HEK293 (cell line): ENCODE results near the gene PPFIA4.
A peak's percentile ranks its signal among the peaks of the same experiment; 100 is the strongest.

Experiments
- CTCF ChIA-PET: fragments of 350-600 bp; formaldehyde crosslinking; extraction: SDS; loops from one replicate; lab custom pipeline; 2021; ENCODE audit warnings: antibody characterized with exemption; lab: Yijun Ruan, JAX
- POLR2A ChIA-PET: fragments of 300-600 bp; formaldehyde crosslinking; extraction: SDS; loops from one replicate; lab custom pipeline; 2020; ENCODE audit warnings: antibody characterized with exemption, inconsistent platforms; lab: Yijun Ruan, JAX
- H3K27ac ChIP-seq: fragments of 200-500 bp; sonication (Bioruptor generic); 2 replicates; pipeline ENCODE4 v1.5.1; 2014; ENCODE audit warnings: low read depth, low read length, control low read depth, inconsistent platforms; ENCODE audit errors: extremely low read depth
- H3K36me3 ChIP-seq, 2 experiments: fragments of 200-500 bp in 1 of 2; sonication (Bioruptor generic) in 1 of 2; 1 replicate in 1 of 2; 2 replicates in 1 of 2; pipeline ENCODE4 v1.5.1; 2014 to 2017; ENCODE audit warnings: inconsistent platforms in 2 of 2, low read length in 2 of 2; ENCODE audit not compliant: control insufficient read depth in 2 of 2, insufficient read depth in 1 of 2
- H3K4me1 ChIP-seq: fragments of 200-500 bp; sonication (Bioruptor generic); 2 replicates; pipeline ENCODE4 v1.5.1; 2014; ENCODE audit warnings: mild to moderate bottlenecking, low read length, inconsistent platforms; ENCODE audit not compliant: control insufficient read depth, insufficient read depth
- H3K4me3 ChIP-seq: 2 replicates; pipeline ENCODE4 v1.5.1; 2011; ENCODE audit warnings: low read depth, mild to moderate bottlenecking, control low read depth, low read length, moderate library complexity
- H3K9me3 ChIP-seq: fragments of 200-500 bp; sonication (Bioruptor generic); 2 replicates; pipeline ENCODE4 v1.5.1; 2014; ENCODE audit warnings: low read depth, low read length, inconsistent platforms; ENCODE audit not compliant: control insufficient read depth, insufficient read depth
- EGR2 ChIP-seq: fragments of 450-650 bp; formaldehyde crosslinking; IDR thresholded peaks from 2 replicates; pipeline ENCODE4 v1.5.1; 2016; ENCODE audit warnings: low read depth, missing biosample characterization, missing genetic modification characterization
- FEZF1 ChIP-seq: fragments of 450-650 bp; formaldehyde crosslinking; IDR thresholded peaks from 2 replicates; pipeline ENCODE4 v1.5.1; 2016; ENCODE audit warnings: missing biosample characterization, missing genetic modification characterization
- PRDM1 ChIP-seq: fragments of 450-650 bp; formaldehyde crosslinking; IDR thresholded peaks from 2 replicates; pipeline ENCODE4; 2016; ENCODE audit warnings: missing biosample characterization, missing genetic modification characterization
- PRDM4 ChIP-seq: fragments of 450-650 bp; formaldehyde crosslinking; IDR thresholded peaks from 2 replicates; pipeline ENCODE4 v1.5.1; 2017; ENCODE audit warnings: missing biosample characterization, missing genetic modification characterization
- ZBTB48 ChIP-seq: fragments of 450-650 bp; formaldehyde crosslinking; IDR thresholded peaks from 2 replicates; pipeline ENCODE4 v1.5.1; 2016; ENCODE audit warnings: missing biosample characterization, missing genetic modification characterization
- ZFHX2 ChIP-seq: fragments of 450-650 bp; formaldehyde crosslinking; conservative IDR thresholded peaks from 2 replicates; pipeline ENCODE4 v1.5.1; 2016; ENCODE audit warnings: missing biosample characterization, missing genetic modification characterization
- ZNF148 ChIP-seq: fragments of 450-650 bp; formaldehyde crosslinking; IDR thresholded peaks from 2 replicates; pipeline ENCODE4 v1.5.0; 2017; ENCODE audit warnings: missing biosample characterization, missing genetic modification characterization, borderline replicate concordance
- ZNF214 ChIP-seq: fragments of 450-650 bp; formaldehyde crosslinking; IDR thresholded peaks from 2 replicates; pipeline ENCODE4 v1.5.1; 2017; ENCODE audit warnings: missing biosample characterization, mild to moderate bottlenecking, missing genetic modification characterization, borderline replicate concordance
- ZNF221 ChIP-seq: fragments of 450-650 bp; formaldehyde crosslinking; IDR thresholded peaks from 2 replicates; pipeline ENCODE4 v1.5.1; 2017; ENCODE audit warnings: missing biosample characterization, missing genetic modification characterization, borderline replicate concordance
- ZNF23 ChIP-seq: fragments of 450-650 bp; formaldehyde crosslinking; IDR thresholded peaks from 2 replicates; pipeline ENCODE4 v1.5.1; 2016; ENCODE audit warnings: missing biosample characterization, missing genetic modification characterization, borderline replicate concordance
- ZNF311 ChIP-seq: fragments of 450-650 bp; formaldehyde crosslinking; IDR thresholded peaks from 2 replicates; pipeline ENCODE4 v1.5.1; 2017; ENCODE audit warnings: missing biosample characterization, missing genetic modification characterization, borderline replicate concordance
- ZNF335 ChIP-seq: fragments of 450-650 bp; formaldehyde crosslinking; conservative IDR thresholded peaks from 2 replicates; pipeline ENCODE4 v1.5.1; 2016; ENCODE audit warnings: missing biosample characterization, missing genetic modification characterization
- ZNF350 ChIP-seq: fragments of 450-650 bp; formaldehyde crosslinking; IDR thresholded peaks from 2 replicates; pipeline ENCODE4 v1.5.0; 2017; ENCODE audit warnings: missing biosample characterization, mild to moderate bottlenecking, missing genetic modification characterization
- ZNF626 ChIP-seq: fragments of 450-650 bp; sonication (Bioruptor Pico); formaldehyde crosslinking; IDR thresholded peaks from 2 replicates; pipeline ENCODE4 v1.5.1; 2018; ENCODE audit warnings: missing biosample characterization, missing genetic modification characterization, inconsistent platforms
- ZNF768 ChIP-seq: fragments of 450-650 bp; formaldehyde crosslinking; IDR thresholded peaks from 2 replicates; pipeline ENCODE4 v1.5.1; 2018; ENCODE audit warnings: missing biosample characterization, mild to moderate bottlenecking, missing genetic modification characterization
- TF ChIP-seq, protein P1 (sequence below): fragments of 450-650 bp; formaldehyde crosslinking; IDR thresholded peaks from 2 replicates; pipeline ENCODE4 v1.5.1; 2016; ENCODE audit warnings: missing biosample characterization, missing genetic modification characterization

Gene PPFIA4

GRCh38 chr1:203122159-203122558, 95.9 kb downstream of the PPFIA4 start:
- Histone ChIP-seq H3K27ac (no peak overlapping the region), H3K9me3 (no peaks in the 10 kb centered on the region), H3K36me3 (no peaks in the 10 kb centered on the region), H3K4me1 (no peaks in the 10 kb centered on the region), H3K4me3 (no peak overlapping the region)
- ChIA-PET CTCF (interaction anchor here (2.2 to 13.6 kb wide), 4 partner anchors 50 to 145 kb away, joined by 5 to 226 read pairs (median 40); no protein-coding TSS in a partner anchor), POLR2A (no interaction called here)
- no peak for TF ChIP-seq ZNF350 (tag by site-specific recombination)

- Histone ChIP-seq H3K4me3 (no peak overlapping the region), H3K9me3 (no peaks in the 10 kb centered on the region), H3K4me1 (no peaks in the 10 kb centered on the region), H3K27ac (no peak overlapping the region), H3K36me3 (no peaks in the 10 kb centered on the region)
- ChIA-PET POLR2A (no interaction called here), CTCF (interaction anchor here (1.2 to 9.1 kb wide), 4 partner anchors 48 to 144 kb away, joined by 4 to 70 read pairs (median 7); no protein-coding TSS in a partner anchor)
- no peak for TF ChIP-seq ZNF768 (tag by site-specific recombination)
- peak; percentile 25; the same call in 1 of the 2 replicates for TF ChIP-seq ZNF335
- TF ChIP-seq FEZF1, result no peak
Measured at GRCh38 chr1:203124011-203124410, 97.7 kb downstream of the PPFIA4 start.

DNA sequence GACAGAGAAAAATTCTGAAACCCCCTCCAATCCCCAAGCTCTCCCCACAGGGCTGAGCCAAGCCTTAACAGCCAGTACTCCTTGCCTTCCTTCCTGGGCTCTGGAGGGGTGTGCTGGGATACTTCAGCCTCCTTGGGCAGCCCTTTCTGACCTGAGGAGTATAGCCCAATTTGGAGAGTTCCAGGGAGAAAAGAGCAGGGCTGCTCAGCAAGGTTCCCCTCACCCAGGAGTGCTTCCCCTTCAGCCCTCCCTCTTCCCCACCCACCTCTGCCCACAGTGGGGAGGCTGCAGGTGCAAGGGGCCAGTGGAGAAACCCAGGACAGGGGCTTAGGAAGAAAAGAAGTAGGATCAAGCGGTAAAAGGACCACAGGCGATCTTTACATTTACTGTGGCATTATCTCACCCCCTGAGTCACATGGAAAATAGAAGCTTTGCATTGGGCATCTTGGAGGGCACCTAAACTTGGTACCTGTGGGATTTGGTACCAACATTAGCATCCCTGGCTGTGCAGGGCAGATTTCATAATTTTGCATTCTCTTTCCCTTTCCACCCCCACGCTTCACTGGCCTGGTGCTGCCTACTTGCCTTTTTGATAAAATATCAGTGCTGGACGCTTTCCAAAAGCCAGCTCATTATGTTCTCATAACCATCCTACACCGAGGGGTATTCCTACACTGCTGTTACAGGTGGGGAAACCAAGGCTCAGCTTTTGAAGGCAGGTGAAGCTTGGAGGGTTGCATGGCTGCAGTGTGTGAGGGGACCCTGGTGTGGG, 98.4 kb downstream of the PPFIA4 start:
- Histone ChIP-seq H3K9me3 (no peaks in the 10 kb centered on the region), H3K36me3 (no peaks in the 10 kb centered on the region), H3K4me1 (no peaks in the 10 kb centered on the region), H3K4me3 (no peak overlapping the region)
- CTCF ChIA-PET, result interaction anchor here (0.6 to 9.1 kb wide), 12 partner anchors 10 to 1903 kb away, joined by 3 to 70 read pairs (median 4); no protein-coding TSS in a partner anchor
- POLR2A ChIA-PET, result no interaction called here
- TF ChIP-seq ZNF335, result peak; percentile 70
- no peak for TF ChIP-seq ZNF23 (tag by site-specific recombination)
- TF ChIP-seq EGR2, result peak; percentile 63
- peak; percentile 72 for TF ChIP-seq ZFHX2 (tag by site-specific recombination)
- TF ChIP-seq, all 188 proteins: peak for 3
- no peak overlapping the region for H3K27ac ChIP-seq

- Histone ChIP-seq H3K27ac (no peak overlapping the region), H3K36me3 (no peaks in the 10 kb centered on the region), H3K4me1 (no peaks in the 10 kb centered on the region), H3K4me3 (no peak overlapping the region), H3K9me3 (no peaks in the 10 kb centered on the region)
- ChIA-PET POLR2A (no interaction called here), CTCF (interaction anchor here (0.7 to 9.1 kb wide), 16 partner anchors 8 to 141 kb away, joined by 3 to 70 read pairs (median 4); no protein-coding TSS in a partner anchor)
- TF ChIP-seq ZNF148 (tag by site-specific recombination), result no peak
- TF ChIP-seq ZNF626 (tag by site-specific recombination), result no peak
- TF ChIP-seq ZNF214 (tag by site-specific recombination), result no peak
- TF ChIP-seq ZNF221 (tag by site-specific recombination), result no peak
- TF ChIP-seq PRDM1 (tag by site-specific recombination), result peak; percentile 89
- no peak for TF ChIP-seq ZNF311
- TF ChIP-seq ZBTB48 (tag by site-specific recombination), result peak; percentile 39; the same call in 1 of the 2 replicates
- no peak for TF ChIP-seq PRDM4
- peak; percentile 36; the same call in 1 of the 2 replicates for TF ChIP-seq EGR2
- TF ChIP-seq, protein P1, sequence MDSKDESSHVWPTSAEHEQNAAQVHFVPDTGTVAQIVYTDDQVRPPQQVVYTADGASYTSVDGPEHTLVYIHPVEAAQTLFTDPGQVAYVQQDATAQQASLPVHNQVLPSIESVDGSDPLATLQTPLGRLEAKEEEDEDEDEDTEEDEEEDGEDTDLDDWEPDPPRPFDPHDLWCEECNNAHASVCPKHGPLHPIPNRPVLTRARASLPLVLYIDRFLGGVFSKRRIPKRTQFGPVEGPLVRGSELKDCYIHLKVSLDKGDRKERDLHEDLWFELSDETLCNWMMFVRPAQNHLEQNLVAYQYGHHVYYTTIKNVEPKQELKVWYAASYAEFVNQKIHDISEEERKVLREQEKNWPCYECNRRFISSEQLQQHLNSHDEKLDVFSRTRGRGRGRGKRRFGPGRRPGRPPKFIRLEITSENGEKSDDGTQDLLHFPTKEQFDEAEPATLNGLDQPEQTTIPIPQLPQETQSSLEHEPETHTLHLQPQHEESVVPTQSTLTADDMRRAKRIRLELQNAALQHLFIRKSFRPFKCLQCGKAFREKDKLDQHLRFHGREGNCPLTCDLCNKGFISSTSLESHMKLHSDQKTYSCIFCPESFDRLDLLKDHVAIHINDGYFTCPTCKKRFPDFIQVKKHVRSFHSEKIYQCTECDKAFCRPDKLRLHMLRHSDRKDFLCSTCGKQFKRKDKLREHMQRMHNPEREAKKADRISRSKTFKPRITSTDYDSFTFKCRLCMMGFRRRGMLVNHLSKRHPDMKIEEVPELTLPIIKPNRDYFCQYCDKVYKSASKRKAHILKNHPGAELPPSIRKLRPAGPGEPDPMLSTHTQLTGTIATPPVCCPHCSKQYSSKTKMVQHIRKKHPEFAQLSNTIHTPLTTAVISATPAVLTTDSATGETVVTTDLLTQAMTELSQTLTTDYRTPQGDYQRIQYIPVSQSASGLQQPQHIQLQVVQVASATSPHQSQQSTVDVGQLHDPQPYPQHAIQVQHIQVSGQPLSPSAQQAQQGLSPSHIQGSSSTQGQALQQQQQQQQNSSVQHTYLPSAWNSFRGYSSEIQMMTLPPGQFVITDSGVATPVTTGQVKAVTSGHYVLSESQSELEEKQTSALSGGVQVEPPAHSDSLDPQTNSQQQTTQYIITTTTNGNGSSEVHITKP (tag by site-specific recombination), result peak; percentile 34; the same call in 1 of the 2 replicates
Measured at GRCh38 chr1:203126151-203126865, 100.0 kb downstream of the PPFIA4 start.
